GM21515 (cell line): ENCODE measurements around the gene HKDC1.
A peak's percentile ranks its signal among the peaks of the same experiment; 100 is the strongest.

Source experiments
- ATAC-seq: cut with Tn5 transposase; IDR thresholded peaks from one replicate; pipeline ENCODE4 v1.9.1; 2021; ENCODE audit not compliant: unreplicated experiment

The HKDC1 gene

GRCh38 chr10:69216577-69217118 is 3.5 kb upstream of the HKDC1 start:
- ATAC-seq: no peak

GRCh38 chr10:69217119-69217754 is 2.9 kb upstream of the HKDC1 start:
- ATAC-seq: no peak

- ATAC-seq: no peak
Observed at GRCh38 chr10:69218831-69219230, 1.3 kb upstream of the HKDC1 start.

GRCh38 chr10:69220507-69220906 is 375 bp downstream of the HKDC1 start:
- ATAC-seq: no peak

- ATAC-seq: peak; percentile 95
Observed at GRCh38 chr10:69222157-69223027, 2.3 kb downstream of the HKDC1 start.

GRCh38 chr10:69223028-69223342 is 2.9 kb downstream of the HKDC1 start:
- peak; percentile 6 for ATAC-seq

GRCh38 chr10:69224862-69225657 is 4.9 kb downstream of the HKDC1 start:
- ATAC-seq: no peak

- no peak for ATAC-seq
Observed at GRCh38 chr10:69225681-69226080, 5.5 kb downstream of the HKDC1 start.

GRCh38 chr10:69226919-69227450 is 6.9 kb downstream of the HKDC1 start:
- ATAC-seq: no peak

GRCh38 chr10:69228151-69228550 is 8.0 kb downstream of the HKDC1 start:
- ATAC-seq: no peak

- no peak for ATAC-seq
Observed at GRCh38 chr10:69229616-69229916, 9.4 kb downstream of the HKDC1 start.

GRCh38 chr10:69230128-69230527 is 10.0 kb downstream of the HKDC1 start:
- ATAC-seq: no peak

- ATAC-seq: no peak
Observed at GRCh38 chr10:69232252-69232651, 12.1 kb downstream of the HKDC1 start.

GRCh38 chr10:69232736-69233480 is 12.8 kb downstream of the HKDC1 start:
- no peak for ATAC-seq

- ATAC-seq: no peak
Observed at GRCh38 chr10:69234447-69234846, 14.3 kb downstream of the HKDC1 start.

- ATAC-seq: peak; percentile 87
Observed at GRCh38 chr10:69237528-69238159, 17.5 kb downstream of the HKDC1 start.

GRCh38 chr10:69239136-69239535 is 19.0 kb downstream of the HKDC1 start:
- no peak for ATAC-seq

- ATAC-seq: no peak
Observed at GRCh38 chr10:69239816-69240434, 19.8 kb downstream of the HKDC1 start.

- ATAC-seq: no peak
Observed at GRCh38 chr10:69240455-69240854, 20.3 kb downstream of the HKDC1 start.

- no peak for ATAC-seq
Observed at GRCh38 chr10:69241575-69241974, 21.4 kb downstream of the HKDC1 start.
